MM.1S (cell line): ENCODE measurements around the gene MEAF6.

Source experiments
- DNase-seq: peaks from one replicate; pipeline ENCODE4 v3.0.0-alpha.2; 2015
- H2AFZ ChIP-seq: fragments of 300-600 bp; sonication (generic); 2 replicates; pipeline ENCODE4 v1.6.0; 2016; ENCODE audit warnings: antibody characterized with exemption, low read length
- H3F3A ChIP-seq: fragments of 300-600 bp; sonication (generic); 2 replicates; pipeline ENCODE4 v1.6.1; 2016; ENCODE audit warnings: mild to moderate bottlenecking, antibody characterized with exemption, low read length, moderate library complexity, mixed read lengths; ENCODE audit not compliant: insufficient read depth
- H3K27ac ChIP-seq: fragments of 300-600 bp; sonication (generic); 2 replicates; pipeline ENCODE4 v1.5.1; 2016; ENCODE audit warnings: mild to moderate bottlenecking, low read length
- H3K27me3 ChIP-seq: fragments of 300-600 bp; sonication (generic); replicated peaks from 2 replicates; pipeline ENCODE4 v1.6.0; 2016; ENCODE audit warnings: low read length; ENCODE audit not compliant: insufficient read depth
- H3K36me3 ChIP-seq: fragments of 300-600 bp; sonication (generic); replicated peaks from 2 replicates; pipeline ENCODE4 v1.6.1; 2016; ENCODE audit warnings: mild to moderate bottlenecking, low read length, mixed read lengths; ENCODE audit not compliant: insufficient read depth
- H3K4me1 ChIP-seq: fragments of 300-600 bp; sonication (generic); 2 replicates; pipeline ENCODE4 v1.6.1; 2016; ENCODE audit warnings: low read length, mixed read lengths
- H3K4me2 ChIP-seq: fragments of 300-600 bp; sonication (generic); 2 replicates; pipeline ENCODE4 v1.6.0; 2016; ENCODE audit warnings: low read depth, low read length
- H3K4me3 ChIP-seq: fragments of 300-600 bp; sonication (generic); 2 replicates; pipeline ENCODE4 v1.5.1; 2016; ENCODE audit warnings: low read length, mixed read lengths
- H3K79me2 ChIP-seq: fragments of 300-600 bp; sonication (generic); 2 replicates; pipeline ENCODE4 v1.6.1; 2016; ENCODE audit warnings: mixed run types, low read length, mixed read lengths
- H3K9ac ChIP-seq: fragments of 300-600 bp; sonication (generic); 2 replicates; pipeline ENCODE4 v1.6.1; 2016; ENCODE audit warnings: low read length, mixed read lengths
- H3K9me2 ChIP-seq: fragments of 300-600 bp; sonication (generic); replicated peaks from 2 replicates; pipeline ENCODE4 v1.6.1; 2016; ENCODE audit warnings: mild to moderate bottlenecking, low read length, mixed read lengths; ENCODE audit not compliant: insufficient read depth
- H3K9me3 ChIP-seq: fragments of 300-600 bp; sonication (generic); replicated peaks from 2 replicates; pipeline ENCODE4 v1.6.1; 2016; ENCODE audit warnings: mild to moderate bottlenecking, low read length, mixed read lengths; ENCODE audit not compliant: insufficient read depth
- H4K20me1 ChIP-seq: fragments of 300-600 bp; sonication (generic); 2 replicates; pipeline ENCODE4 v1.6.1; 2016; ENCODE audit warnings: mild to moderate bottlenecking, low read length, moderate library complexity, mixed read lengths; ENCODE audit not compliant: insufficient read depth
- EZH2 ChIP-seq: fragments of 300-600 bp; sonication (generic); optimal IDR thresholded peaks from 2 replicates; pipeline ENCODE3; 2017; ENCODE audit warnings: low read depth, mild to moderate bottlenecking, antibody characterized with exemption, low read length, mixed read lengths
- EZH2phosphoT487 ChIP-seq: fragments of 300-600 bp; sonication (generic); IDR thresholded peaks from 2 replicates; pipeline ENCODE4 v1.6.1; 2018; ENCODE audit warnings: antibody characterized with exemption, low read length
- TF ChIP-seq, protein P1 (sequence below): fragments of 300-600 bp; sonication (generic); IDR thresholded peaks from 2 replicates; pipeline ENCODE4 v1.5.1; 2016; ENCODE audit warnings: antibody characterized with exemption, low read length, mixed read lengths

Gene MEAF6

DNA sequence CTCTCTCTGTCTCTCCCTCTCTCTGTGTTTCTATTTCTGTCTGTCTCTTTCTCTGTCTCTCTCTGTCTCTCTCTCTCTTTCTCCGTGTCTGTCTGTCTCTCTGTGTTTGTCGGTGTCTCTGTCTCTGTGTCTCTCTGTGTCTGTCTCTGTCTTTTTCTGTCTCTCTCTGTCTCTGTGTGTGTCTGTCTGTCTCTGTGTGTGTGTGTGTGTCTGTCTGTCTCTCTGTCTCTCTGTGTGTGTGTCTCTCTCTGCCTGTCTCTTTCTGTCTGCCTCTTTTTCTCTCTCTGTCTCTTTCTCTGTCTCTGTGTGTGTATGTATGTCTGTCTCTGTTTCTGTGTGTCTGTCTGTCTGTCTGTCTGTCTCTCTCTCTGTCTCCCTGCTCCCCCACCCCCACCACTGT, 71.9 kb downstream of the MEAF6 start:
- H3K9me2 ChIP-seq: no peaks in the 10 kb centered on the region
- no peaks in the 10 kb centered on the region for H3K36me3 ChIP-seq
- H4K20me1 ChIP-seq: no peaks in the 10 kb centered on the region
- no peak for DNase-seq
- H3K79me2 ChIP-seq: no peaks in the 10 kb centered on the region
- H2AFZ ChIP-seq: no peak overlapping the region
- H3K4me1 ChIP-seq: no peaks in the 10 kb centered on the region
- H3F3A ChIP-seq: no peaks in the 10 kb centered on the region
- peaks cover 26% of the 10 kb centered on the region; the same call in 1 of the 2 replicates for H3K27me3 ChIP-seq
- no peak overlapping the region for H3K4me2 ChIP-seq
- no peak for TF ChIP-seq EZH2
- no peak for TF ChIP-seq EZH2phosphoT487
- TF ChIP-seq, protein P1, sequence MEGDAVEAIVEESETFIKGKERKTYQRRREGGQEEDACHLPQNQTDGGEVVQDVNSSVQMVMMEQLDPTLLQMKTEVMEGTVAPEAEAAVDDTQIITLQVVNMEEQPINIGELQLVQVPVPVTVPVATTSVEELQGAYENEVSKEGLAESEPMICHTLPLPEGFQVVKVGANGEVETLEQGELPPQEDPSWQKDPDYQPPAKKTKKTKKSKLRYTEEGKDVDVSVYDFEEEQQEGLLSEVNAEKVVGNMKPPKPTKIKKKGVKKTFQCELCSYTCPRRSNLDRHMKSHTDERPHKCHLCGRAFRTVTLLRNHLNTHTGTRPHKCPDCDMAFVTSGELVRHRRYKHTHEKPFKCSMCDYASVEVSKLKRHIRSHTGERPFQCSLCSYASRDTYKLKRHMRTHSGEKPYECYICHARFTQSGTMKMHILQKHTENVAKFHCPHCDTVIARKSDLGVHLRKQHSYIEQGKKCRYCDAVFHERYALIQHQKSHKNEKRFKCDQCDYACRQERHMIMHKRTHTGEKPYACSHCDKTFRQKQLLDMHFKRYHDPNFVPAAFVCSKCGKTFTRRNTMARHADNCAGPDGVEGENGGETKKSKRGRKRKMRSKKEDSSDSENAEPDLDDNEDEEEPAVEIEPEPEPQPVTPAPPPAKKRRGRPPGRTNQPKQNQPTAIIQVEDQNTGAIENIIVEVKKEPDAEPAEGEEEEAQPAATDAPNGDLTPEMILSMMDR: no peak
- H3K4me3 ChIP-seq: no peak overlapping the region
- no peaks in the 10 kb centered on the region for H3K9me3 ChIP-seq
- no peak overlapping the region for H3K9ac ChIP-seq
- H3K27ac ChIP-seq: no peak overlapping the region
